HG03342 (cell line): Measurements from ENCODE around the gene TTC17.
A peak's percentile ranks its signal among the peaks of the same experiment; 100 is the strongest.
"Not testable (repeated sequence)": the region's sequence is repeated elsewhere in the genome, so short reads cannot be mapped to it uniquely, and the experiment has no call there.

Experiments
- ATAC-seq: cut with Tn5 transposase; IDR thresholded peaks from one replicate; pipeline ENCODE4 v1.9.1; 2021; ENCODE audit warnings: mild to moderate bottlenecking, moderate library complexity; ENCODE audit not compliant: unreplicated experiment

TTC17 gene

DNA sequence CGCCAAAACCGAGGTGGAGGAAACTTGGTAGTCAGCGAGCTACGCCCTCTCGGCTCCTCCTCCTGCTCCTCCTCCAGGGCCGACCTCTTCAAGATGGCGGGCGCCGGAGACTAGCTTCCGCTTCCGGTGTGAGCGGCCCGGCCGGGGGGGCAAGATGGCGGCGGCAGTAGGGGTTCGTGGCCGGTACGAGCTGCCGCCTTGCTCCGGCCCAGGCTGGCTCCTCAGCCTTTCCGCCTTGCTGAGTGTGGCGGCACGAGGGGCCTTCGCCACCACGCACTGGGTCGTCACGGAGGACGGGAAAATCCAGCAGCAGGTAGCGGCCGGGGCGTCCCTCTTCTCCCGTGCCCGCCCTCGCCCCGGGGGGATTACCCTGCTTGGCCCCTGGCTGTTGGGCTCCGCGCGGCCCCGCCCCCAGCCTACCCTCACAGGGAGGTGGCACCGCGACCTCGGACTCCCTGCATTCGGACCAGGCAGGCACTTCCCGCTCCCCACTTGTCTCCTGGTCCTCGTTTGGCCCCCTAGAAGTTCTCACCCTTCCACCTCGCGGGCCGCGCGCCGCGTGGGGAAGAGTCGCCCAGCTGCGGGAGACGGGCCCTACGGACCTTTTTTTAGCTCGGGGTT is at the start of gene TTC17:
TSS of gene TTC17 (plus strand) at position 120 of the 621 bp plus-strand sequence. CDS start at position 155, 35 bp downstream.
- ATAC-seq, result peak; percentile 96

DNA sequence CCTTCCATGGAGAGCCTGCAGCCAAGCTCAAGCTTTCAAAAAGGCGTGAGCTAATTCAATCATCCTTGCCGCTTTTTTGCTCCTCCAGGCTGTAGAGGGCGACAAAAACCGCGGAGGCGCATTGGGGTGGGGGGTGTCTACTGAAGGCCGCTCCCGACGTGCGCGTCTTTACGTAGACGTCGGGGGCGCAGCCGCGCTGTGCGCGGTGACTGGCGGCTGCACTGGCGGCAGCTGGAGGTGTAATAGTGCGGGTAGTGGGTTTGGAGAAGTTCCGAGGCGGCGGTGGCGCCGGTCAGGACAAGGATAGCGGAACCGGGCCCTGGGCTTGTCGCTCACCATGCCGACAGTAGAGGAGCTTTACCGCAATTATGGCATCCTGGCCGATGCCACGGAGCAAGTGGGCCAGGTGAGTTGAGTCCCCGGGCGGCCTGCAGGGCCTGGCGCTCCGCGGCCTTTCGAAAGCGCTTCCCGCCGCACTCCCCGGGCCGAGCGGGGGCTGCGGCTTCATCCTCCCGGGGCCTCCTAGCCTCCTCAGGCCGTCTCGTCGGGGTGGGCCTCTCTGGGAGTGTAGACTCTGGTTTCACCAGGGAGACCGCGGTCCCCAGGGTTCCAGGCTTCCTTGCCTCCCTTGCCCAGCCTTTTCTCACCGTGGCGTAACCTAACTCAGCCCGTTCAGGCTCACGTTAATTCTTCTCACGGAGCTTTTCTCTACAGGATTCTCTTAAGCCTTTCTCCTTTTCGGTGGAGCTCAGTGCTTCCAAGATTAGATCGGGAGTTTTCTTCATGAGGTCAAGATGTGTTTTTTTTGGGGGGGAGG is 46.7 kb upstream of the TTC17 start, which contains the start of gene API5:
TSS of gene API5 (plus strand) at position 206 of the 817 bp plus-strand sequence. CDS start at position 338, 132 bp downstream.
- ATAC-seq, result peak; percentile 98

DNA sequence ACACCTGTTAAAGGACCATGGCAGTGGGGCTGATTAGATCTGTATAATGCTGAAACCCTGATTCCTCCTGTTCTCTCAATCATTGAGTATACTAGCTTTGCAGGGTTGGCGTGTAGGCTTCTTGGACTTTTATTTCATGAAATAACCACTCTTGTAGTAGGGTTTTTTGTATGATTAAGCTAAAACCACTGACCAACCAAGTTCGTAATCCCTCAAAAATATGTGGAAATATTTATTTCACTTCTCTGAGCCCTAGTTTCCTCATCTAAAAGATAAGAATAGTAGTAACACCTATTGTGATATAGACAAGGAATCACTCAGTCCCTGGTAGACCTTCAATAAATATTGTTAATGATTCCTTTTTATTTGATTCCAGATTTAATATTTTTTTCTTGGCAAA is 42.8 kb upstream of the TTC17 start:
- no peak for ATAC-seq

DNA sequence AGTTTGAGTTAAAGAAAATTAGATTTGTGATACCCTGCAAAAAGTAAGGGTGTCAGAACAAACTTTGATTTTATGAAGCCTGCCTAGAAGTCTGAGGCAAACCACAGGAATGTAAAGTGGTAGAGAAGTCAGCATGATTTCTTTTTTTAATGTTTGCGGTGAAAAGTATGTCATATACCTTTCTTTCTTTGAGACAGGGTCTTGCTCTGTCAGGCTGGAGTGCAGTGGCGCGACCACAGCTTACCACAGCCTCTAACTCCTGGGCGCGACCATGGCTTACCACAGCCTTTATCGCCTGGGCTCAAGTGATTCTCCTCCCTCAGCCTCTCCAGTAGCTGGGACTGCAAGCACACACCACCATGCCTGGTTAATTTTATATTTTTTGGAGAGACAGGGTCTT is 42.3 kb upstream of the TTC17 start:
- ATAC-seq, result no peak

DNA sequence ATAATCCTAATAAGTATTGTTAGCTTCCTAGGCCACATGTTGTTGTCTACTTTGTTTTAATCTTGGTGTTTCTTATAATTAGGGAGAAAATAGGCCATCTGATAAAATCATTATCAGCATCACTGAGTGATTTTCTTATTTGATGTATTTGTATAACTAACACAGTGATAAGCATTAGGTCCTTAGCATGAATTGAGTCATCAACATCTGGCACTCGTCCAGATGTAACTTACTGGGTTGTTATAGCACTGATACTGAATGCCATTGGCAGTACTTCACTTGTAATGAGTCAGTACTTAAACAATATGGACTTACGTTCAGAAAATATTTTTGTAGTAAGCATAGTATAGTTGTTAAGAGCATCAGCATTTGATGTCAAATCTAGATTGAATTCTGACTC is 30.7 kb upstream of the TTC17 start:
- no peak for ATAC-seq

DNA sequence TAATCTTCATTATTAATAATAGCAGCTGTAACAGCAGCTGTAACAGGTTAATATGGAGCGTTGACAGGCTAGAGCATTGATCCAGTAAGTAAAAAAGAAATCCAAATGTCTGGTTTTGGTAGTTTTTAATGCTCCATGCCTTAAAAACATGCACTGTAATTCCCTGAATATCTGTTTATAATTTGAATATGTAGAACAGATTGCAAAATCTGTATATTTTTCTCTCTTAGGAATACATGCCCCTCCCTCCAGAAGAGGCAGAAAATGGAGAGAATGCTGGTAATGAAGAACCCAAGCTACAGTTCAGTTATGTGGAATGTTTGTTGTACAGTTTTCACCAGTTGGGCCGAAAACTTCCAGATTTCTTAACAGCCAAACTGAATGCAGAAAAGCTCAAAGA is 30.2 kb upstream of the TTC17 start:
- ATAC-seq, result no peak

DNA sequence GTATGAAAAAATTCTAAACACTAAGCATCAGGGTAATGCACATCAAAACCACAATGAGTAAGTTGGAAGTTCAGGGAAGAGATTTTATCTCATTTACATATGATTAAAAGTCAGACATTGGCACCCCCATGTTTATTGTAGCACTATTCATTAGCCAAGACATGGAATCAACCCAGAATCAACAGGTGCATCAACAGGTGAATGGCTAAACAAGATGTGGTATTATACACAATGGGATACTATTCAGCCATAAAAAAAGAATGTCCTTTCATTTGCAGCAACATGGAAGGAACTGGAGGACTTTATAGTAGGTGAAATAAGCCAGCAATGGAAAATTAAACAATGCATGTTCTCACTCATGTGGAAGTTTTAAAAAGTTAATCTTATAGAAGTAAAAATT is 17.6 kb upstream of the TTC17 start:
- ATAC-seq, result no peak

- not testable (repeated sequence) for ATAC-seq
Observed at GRCh38 chr11:43351426-43351825, 7.3 kb upstream of the TTC17 start.

DNA sequence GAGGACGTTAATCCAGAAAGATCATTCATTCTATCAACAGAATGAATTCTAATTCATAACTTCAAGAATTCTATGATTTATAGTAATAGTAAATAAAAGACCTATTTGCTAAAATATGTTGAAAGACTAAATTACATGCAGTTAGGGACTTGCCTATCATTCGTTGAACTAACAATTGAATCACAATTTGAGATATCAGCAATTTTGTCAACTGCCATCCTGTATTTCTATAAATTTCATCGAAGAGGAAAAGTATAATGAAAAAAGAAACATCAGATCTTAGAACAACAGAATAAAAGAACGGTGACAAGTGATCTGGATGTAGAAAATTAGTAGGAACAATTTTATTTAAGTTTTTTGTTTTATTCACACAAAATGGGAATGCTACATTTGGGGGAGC is 4.4 kb upstream of the TTC17 start:
- ATAC-seq, result no peak

DNA sequence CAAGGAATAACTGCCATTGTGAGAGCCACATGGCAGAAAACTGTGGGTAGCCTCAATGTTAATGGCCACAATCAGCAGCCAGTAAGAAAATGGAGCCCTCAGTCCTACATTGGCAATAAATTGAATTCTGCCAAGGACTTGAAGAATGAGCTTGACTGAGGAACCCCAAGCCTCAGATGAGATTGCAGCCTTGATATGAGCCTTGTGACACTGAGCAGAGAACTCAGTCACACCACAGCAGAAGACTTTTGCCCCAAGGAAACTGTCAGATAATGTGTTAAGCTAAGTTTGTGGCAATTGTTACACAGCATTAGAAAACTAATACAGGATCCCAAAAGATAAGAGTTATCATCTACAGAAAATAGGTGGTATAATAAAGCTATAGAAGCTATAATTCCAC is 2.4 kb upstream of the TTC17 start:
- ATAC-seq, result no peak

GRCh38 chr11:43358279-43358800 is 380 bp upstream of the TTC17 start:
- no peak for ATAC-seq

DNA sequence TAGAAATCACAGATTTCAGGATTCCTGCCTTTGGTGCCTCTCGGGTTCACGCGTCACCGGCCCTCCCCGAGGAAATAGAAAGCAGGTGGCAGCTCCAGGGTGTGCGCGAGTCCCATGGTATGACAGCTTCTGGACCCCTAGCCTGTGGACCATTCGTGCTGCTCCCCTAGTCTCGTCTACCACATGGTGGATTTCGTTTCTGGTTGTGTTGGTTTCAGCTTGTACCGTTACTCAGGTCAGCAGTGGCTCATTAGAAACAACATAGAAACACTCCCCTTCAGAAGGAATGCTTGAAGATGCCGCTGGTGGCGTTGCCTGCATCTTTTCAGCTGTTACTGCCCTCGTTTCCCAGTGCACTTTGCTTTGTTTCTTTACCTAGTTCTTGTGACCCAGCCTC is 700 bp downstream of the TTC17 start:
- ATAC-seq, result peak; percentile 48

DNA sequence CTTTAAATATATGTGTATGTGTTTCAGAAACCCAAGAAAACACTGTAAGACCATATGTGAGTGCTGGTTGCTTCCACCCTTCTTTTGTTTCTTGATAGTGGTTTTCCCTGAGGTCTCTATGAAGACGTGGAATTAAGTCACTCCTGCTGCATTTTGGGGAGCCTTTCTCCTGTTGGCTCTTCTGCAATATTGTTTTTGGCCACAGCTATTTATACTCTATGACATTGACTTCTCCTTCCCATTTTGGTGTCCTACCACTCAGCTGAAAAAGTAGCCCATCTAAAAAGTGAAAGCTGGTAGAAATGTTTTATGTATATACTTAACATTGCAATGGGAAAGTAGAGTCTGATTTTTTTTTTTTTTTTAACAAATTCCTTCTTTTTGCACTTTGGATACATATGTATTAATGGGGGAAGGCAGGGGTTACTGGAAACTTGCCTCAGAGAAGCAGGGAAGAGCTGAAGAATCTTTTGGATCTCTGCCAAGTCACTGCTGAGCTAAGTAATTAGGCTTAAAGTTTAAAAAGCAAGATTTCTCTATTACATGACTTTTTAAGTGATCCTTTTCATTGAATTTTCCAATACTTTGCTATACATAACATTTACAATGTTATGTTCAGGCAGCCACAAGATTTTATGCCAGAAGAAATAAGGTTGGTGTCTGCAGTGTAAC is 1.8 kb downstream of the TTC17 start:
- ATAC-seq, result no peak

DNA sequence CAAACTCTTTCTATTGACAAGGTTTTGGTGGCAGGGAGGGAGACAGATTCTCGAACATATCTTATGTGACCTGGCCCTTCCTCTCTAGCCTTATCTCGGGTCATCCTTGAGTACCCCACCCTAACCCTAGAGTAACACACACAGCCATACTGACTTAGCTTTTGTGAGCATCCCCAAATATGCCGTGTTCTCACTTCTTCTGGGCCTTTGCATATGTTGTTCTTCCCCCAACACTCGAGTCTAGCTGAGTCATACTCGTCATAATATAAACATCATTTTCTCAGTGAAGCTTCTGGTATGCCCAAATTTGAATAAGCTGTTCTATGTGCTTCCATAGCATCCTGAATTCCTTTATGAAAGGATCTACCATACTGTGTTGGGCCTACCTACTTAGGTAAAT is 8.0 kb downstream of the TTC17 start:
- ATAC-seq, result peak; percentile 56

DNA sequence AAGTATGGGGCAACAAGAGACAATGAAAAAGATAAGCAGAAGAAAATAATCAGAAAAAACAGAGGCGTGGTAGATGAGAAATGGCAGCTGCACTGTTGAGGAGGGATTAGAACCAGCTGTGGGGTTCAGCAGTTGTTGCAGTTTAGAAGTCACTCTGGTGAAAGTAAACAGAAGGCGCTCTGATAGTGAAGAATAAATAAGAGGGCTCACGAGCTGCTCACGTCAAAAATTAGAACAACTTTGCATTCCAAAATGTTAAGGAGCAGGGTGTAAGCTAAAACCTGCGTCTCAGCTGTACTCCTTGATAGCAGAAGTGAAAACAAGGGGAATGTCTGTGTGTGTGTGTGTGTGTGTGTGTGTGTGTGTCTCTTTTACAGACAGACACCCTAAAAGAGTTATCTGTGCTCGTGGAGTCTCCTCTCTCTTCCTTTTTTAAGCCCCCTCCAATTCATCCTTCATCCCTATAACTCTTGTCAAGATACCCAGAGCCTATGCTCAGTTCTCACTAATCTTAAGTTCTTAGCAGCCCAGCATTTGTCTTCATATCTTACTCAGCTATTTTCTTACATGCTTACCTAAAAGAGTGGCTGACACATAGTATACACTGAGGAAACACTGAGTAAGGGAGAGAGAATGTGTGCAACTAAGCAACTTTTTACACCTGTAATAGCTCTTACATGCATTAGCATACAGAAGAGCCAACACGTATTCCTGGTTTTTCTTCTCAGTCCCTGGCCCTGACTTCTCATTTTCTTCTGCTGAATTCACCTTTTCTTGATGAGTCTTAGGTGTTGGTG is 8.9 kb downstream of the TTC17 start:
- no peak for ATAC-seq

- ATAC-seq, result no peak
Observed at GRCh38 chr11:43376065-43376464, 17.3 kb downstream of the TTC17 start.

DNA sequence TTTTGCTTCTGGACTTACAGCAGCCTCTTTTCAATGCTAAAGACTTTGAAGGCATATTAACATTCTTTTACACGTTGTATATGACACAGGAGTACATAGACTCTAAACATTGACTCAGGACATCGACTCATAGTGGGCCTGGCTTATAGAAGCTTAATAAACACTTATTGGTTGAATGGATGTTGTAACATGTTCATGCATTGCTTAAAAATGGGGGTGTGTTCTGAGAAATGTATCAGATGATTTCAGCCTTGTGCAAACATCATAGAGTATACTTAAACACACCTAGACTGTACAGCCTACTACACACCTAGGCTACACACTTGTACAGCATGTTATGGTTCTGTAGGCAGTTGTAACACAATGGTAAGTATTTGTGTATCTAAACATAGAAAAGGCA is 17.9 kb downstream of the TTC17 start:
- ATAC-seq, result no peak

- no peak for ATAC-seq
Observed at GRCh38 chr11:43377389-43377788, 18.7 kb downstream of the TTC17 start.

DNA sequence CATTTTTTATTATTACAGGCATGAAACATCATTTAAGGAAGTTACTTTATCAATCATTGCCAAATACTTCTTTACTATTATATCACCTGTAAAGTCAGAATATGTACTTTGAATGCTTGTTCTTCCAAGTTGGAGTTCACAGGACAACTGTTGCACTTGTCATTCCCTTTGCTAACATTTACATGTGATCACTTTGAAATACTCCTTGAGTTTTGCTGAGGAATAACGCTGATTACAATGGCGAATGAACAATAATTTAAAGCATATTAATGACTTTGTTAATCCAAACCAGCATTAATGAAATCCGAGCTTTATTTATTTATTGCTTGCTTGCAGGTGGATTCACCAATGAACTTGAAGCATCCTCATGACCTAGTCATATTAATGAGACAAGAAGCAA is 20.2 kb downstream of the TTC17 start:
- no peak for ATAC-seq

- no peak for ATAC-seq
Observed at GRCh38 chr11:43381802-43382201, 23.1 kb downstream of the TTC17 start.

DNA sequence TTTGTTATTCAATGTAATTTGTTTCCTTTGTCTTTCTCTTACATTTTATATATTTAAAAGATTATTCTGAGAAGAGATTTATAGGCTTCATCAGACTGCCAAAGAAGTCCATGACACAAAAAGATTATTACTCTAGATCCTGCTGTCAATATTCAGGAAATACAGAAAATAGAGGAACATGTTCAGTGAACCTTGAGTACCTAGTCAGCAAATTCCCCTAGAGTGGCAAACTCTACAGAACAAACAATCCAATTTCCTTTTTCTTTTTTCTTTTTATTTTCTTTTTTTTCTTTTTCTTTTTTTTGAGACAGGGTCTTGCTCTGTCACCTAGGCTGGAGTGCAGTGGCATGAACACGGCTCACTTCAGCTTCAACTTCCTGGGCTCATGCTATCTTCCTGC is 23.9 kb downstream of the TTC17 start:
- no peak for ATAC-seq
